Tibial nerve (tissue), 4 donors: ENCODE measurements around the gene PTGDS. TPM values are rescaled to one million over a fixed set of nuclear protein-coding genes. Genes with fewer than 3 reads are reported as not detected.

Experiments used
- DNase-seq, 2 donors: peaks; one replicate each; pipeline ENCODE4 v3.0.0-alpha.2; 2019; ENCODE audit warnings: low spot score in 2 of 2
- H3K27ac ChIP-seq, 4 donors: fragments of 200-600 bp; sonication (generic) in 3 of 4; one replicate each; pipeline ENCODE4 v1.5.1; 2017 to 2019; ENCODE audit warnings: mild to moderate bottlenecking in 1 of 4
- H3K27me3 ChIP-seq, 2 donors: fragments of 200-600 bp; sonication (generic) in 1 of 2; one replicate each; pipeline versions ENCODE4 v1.5.1 to v1.6.0; 2017 to 2019
- H3K36me3 ChIP-seq, 3 donors: fragments of 200-600 bp; sonication (generic); one replicate each; pipeline ENCODE4 v1.5.1; 2018 to 2019
- H3K4me1 ChIP-seq, 4 donors: fragments of 200-600 bp; sonication (generic) in 3 of 4; one replicate each; pipeline ENCODE4 v1.5.1; 2017 to 2019
- H3K4me3 ChIP-seq, 4 donors: fragments of 200-600 bp; sonication (generic) in 3 of 4; one replicate each; pipeline ENCODE4 v1.5.1; 2017 to 2019; ENCODE audit warnings: mild to moderate bottlenecking in 1 of 4, moderate library complexity in 1 of 4
- H3K9me3 ChIP-seq, 4 donors: fragments of 200-600 bp; sonication (generic) in 3 of 4; one replicate each; pipeline ENCODE4 v1.5.1; 2017 to 2019
- CTCF ChIP-seq, 5 experiments: fragments of 200-600 bp in 3 of 5; fragments of 450-650 bp in 2 of 5; sonication (generic) in 3 of 5; IDR thresholded peaks; one replicate each; pipeline ENCODE4 v1.5.1; 2016 to 2019; ENCODE audit warnings: antibody characterized with exemption in 5 of 5, mild to moderate bottlenecking in 3 of 5, moderate library complexity in 2 of 5
- EP300 ChIP-seq, 2 donors: sonication (generic); formaldehyde crosslinking; IDR thresholded peaks; one replicate each; pipeline ENCODE4 v1.6.1; 2017; ENCODE audit warnings: antibody characterized with exemption in 2 of 2, mild to moderate bottlenecking in 1 of 2
- POLR2A ChIP-seq, 2 donors: fragments of 450-650 bp; IDR thresholded peaks; one replicate each; pipeline ENCODE4 v1.6.1; 2017; ENCODE audit warnings: antibody characterized with exemption in 2 of 2, mild to moderate bottlenecking in 2 of 2, moderate library complexity in 2 of 2
- WGBS, 2 donors: methylation state at CpG; one replicate each; pipeline ENCODE4 v1.1.5; 2018; 5-methylcytosine and 5-hydroxymethylcytosine counted together
- total RNA-seq, 4 donors: library from RNA; depleted of rRNA; stranded (reverse); fragments of >200 nt; gene quantifications; one replicate each; pipeline ENCODE4 v1.1.0, GENCODE V29; 2016

Gene PTGDS
- total RNA-seq, 4 donors from 2014 or later = 1,059 to 8,972 (median 6,550) TPM

GRCh38 chr9:136983167-136983566 lies 5.9 kb downstream of the PTGDS start:
- H3K4me3 ChIP-seq = no peak overlapping the region
- H3K27ac ChIP-seq = no peak overlapping the region
- peaks cover 0 to 5% (median 0%) of the 10 kb centered on the region in 3 donors for H3K36me3 ChIP-seq
- no peaks in the 10 kb centered on the region for H3K9me3 ChIP-seq
- no peak for TF ChIP-seq EP300 (IDR thresholded peaks at IDR 0.05)
- no peak for TF ChIP-seq POLR2A (IDR thresholded peaks at IDR 0.05)
- no peak for TF ChIP-seq CTCF (IDR thresholded peaks at IDR 0.05)
- WGBS, 2 donors = 88 to 96% methylated on average over 4 to 7 of the region's 9 CpGs
- H3K27me3 ChIP-seq = peaks cover 0 to 37% of the 10 kb centered on the region in 2 donors
- no peak for DNase-seq
- peaks cover 0 to 46% (median 9%) of the 10 kb centered on the region in 4 donors for H3K4me1 ChIP-seq

DNA sequence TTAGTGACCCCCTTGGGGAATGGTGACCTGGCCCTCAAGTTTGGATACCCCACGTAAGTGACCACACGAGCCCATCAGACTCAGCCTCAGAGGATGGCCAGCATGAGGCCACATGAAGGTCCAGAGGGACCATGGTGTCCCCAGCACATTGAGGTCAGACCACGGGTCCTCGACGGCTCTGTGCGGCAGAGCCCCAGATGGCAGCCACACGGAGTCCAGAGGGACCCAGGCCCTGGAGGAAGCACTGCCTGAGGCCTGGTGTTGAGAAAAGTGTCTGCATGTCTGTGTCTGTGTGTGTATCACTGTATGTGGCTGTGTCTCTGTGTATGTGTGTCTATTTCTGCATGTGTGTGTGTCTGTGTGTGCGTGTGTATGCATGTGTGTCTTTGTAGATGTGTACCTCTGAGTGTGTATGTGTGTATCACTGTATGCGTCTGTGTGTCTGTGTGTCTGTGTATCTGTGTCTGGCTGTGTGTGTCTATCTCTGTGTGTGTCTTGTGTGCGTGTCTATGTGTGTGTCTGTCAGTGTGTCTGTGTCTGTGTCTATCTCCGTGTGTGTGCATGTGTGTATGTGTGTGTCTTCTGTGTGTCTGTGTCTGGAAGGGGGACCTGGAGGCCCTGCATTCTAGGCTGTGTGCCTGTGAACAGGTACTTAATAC lies 6.5 kb downstream of the PTGDS start:
- peaks cover 0 to 5% (median 0%) of the 10 kb centered on the region in 3 donors for H3K36me3 ChIP-seq
- H3K4me1 ChIP-seq = peaks cover 0 to 42% (median 9%) of the 10 kb centered on the region in 4 donors
- WGBS, 2 donors = 74 to 84% methylated on average over 9 to 11 of the region's 11 CpGs
- no peak overlapping the region for H3K4me3 ChIP-seq
- no peaks in the 10 kb centered on the region for H3K9me3 ChIP-seq
- no peak overlapping the region for H3K27ac ChIP-seq
- no peak for DNase-seq
- TF ChIP-seq EP300 (IDR thresholded peaks at IDR 0.05) = peak in 1 of 2 donors; percentile 33
- no peak for TF ChIP-seq POLR2A (IDR thresholded peaks at IDR 0.05)
- peaks cover 0 to 37% of the 10 kb centered on the region in 2 donors for H3K27me3 ChIP-seq

DNA sequence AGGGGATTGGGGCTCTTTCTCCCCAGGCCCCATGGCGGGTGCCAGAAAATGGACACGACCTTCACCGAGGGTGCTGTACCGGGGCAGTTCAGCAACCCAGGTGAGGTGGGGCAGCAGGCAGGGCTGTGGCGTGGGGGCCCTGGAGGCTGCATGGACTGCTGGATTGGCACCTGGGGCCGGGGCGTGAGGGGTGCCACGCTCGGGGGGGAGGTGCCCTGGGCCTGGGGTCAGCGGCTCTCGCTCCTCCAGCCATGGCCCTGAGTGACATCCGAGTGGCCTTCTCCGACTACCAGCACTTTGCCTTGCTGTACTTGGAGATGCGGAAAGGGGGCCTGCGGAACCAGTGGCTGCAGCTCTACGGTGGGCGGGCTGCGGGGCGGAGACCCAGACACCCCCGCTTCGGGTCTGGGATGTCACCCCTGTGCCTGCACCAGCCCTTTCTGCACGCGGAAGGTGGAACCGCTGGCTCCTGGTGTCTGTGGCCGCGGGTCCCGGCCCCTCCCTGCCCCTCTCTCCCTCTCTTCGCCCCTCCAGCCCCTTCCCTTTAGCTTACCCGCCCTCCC lies 7.2 kb downstream of the PTGDS start:
- H3K4me1 ChIP-seq = peaks cover 0 to 37% (median 9%) of the 10 kb centered on the region in 4 donors
- H3K27ac ChIP-seq = no peak overlapping the region
- H3K9me3 ChIP-seq = no peaks in the 10 kb centered on the region
- DNase-seq = no peak
- H3K4me3 ChIP-seq = no peak overlapping the region
- H3K27me3 ChIP-seq = peaks cover 0 to 37% of the 10 kb centered on the region in 2 donors
- H3K36me3 ChIP-seq = peaks cover 0 to 5% (median 0%) of the 10 kb centered on the region in 3 donors
- peak in 1 of 2 donors; percentile 15 for TF ChIP-seq POLR2A (IDR thresholded peaks at IDR 0.05)
- TF ChIP-seq EP300 (IDR thresholded peaks at IDR 0.05) = no peak
- 56 to 66% methylated on average over 18 to 27 of the region's 29 CpGs for WGBS, 2 donors

GRCh38 chr9:136985027-136985602 lies 7.8 kb downstream of the PTGDS start:
- Histone ChIP-seq H3K4me3 (peak overlapping the region in 1 of 4 donors; percentile 5), H3K4me1 (peaks cover 0 to 32% (median 9%) of the 10 kb centered on the region in 4 donors), H3K27me3 (peaks cover 0 to 37% of the 10 kb centered on the region in 2 donors), H3K27ac (no peak overlapping the region), H3K9me3 (no peaks in the 10 kb centered on the region), H3K36me3 (peaks cover 0 to 5% (median 0%) of the 10 kb centered on the region in 3 donors)
- 31 to 33% methylated on average over 6 to 31 of the region's 48 CpGs for WGBS, 2 donors
- no peak for DNase-seq
- TF ChIP-seq CTCF (IDR thresholded peaks at IDR 0.05) (no peak), POLR2A (IDR thresholded peaks at IDR 0.05) (no peak), EP300 (IDR thresholded peaks at IDR 0.05) (no peak)

GRCh38 chr9:136985853-136986252 lies 8.5 kb downstream of the PTGDS start:
- Histone ChIP-seq H3K4me1 (peaks cover 0 to 28% (median 9%) of the 10 kb centered on the region in 4 donors), H3K9me3 (no peaks in the 10 kb centered on the region), H3K4me3 (no peak overlapping the region), H3K36me3 (no peaks in the 10 kb centered on the region), H3K27me3 (peaks cover 0 to 37% of the 10 kb centered on the region in 2 donors), H3K27ac (no peak overlapping the region)
- no peak for TF ChIP-seq CTCF (IDR thresholded peaks at IDR 0.05)
- TF ChIP-seq EP300 (IDR thresholded peaks at IDR 0.05) = no peak
- TF ChIP-seq POLR2A (IDR thresholded peaks at IDR 0.05) = no peak
- WGBS, 2 donors = 36% methylated on average over 27 of the region's 33 CpGs; no CpG with 5 or more reads in 1 of the 2 donors
- no peak for DNase-seq

GRCh38 chr9:136988872-136989271 lies 11.6 kb downstream of the PTGDS start:
- Histone ChIP-seq H3K27ac (no peak overlapping the region), H3K4me1 (peaks cover 0 to 39% (median 23%) of the 10 kb centered on the region in 4 donors), H3K36me3 (peaks cover 0 to 5% (median 0%) of the 10 kb centered on the region in 3 donors), H3K4me3 (no peak overlapping the region), H3K9me3 (no peaks in the 10 kb centered on the region), H3K27me3 (peaks cover 0 to 28% of the 10 kb centered on the region in 2 donors)
- WGBS, 2 donors = 90 to 91% methylated on average over 4 of the region's 4 CpGs
- no peak for DNase-seq
- TF ChIP-seq CTCF (IDR thresholded peaks at IDR 0.05) (no peak), EP300 (IDR thresholded peaks at IDR 0.05) (no peak), POLR2A (IDR thresholded peaks at IDR 0.05) (no peak)
